ENCODE data around the gene GIT1. TPM values are rescaled to one million over a fixed set of nuclear protein-coding genes. Genes with fewer than 3 reads are reported as not detected.
A peak's percentile ranks its signal among the peaks of the same experiment; 100 is the strongest.

GIT1 gene
- total and polyA plus RNA-seq, 2 experiments from 2014 or later, result 20.0 to 46.3 TPM

DNA sequence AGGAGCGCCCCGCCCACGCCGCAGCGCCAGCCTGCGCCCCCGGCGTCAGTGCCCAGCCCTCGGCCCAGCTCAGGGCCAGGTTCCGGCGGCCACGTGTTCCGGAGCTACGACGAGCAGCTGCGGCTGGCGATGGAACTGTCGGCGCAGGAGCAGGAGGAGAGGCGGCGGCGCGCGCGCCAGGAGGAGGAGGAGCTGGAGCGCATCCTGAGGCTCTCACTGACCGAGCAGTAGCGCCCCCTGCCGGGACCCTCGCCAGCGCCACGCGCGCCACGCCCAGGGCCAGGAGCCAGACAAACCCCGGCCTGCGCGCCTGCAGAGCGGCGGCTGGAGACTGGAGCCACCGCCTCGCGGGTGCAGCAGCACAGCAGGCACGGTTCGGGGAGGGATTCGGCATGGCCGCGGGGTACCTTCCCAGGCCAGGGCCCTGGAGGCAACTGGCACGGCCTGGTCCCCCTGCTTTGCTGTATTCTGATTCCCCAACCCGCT, 23.9 kb upstream of the GIT1 start:
- WGBS (ENCODE audit: low lambda C conversion rate, missing lambda C conversion rate), result 14% methylated on average over 39 of the region's 50 CpGs
- peaks cover 26% of the 10 kb centered on the region for H3K4me1 ChIP-seq (ENCODE audit: insufficient read depth)
- no peaks in the 10 kb centered on the region for H3K79me2 ChIP-seq
- H4K20me1 ChIP-seq (ENCODE audit: insufficient read depth, poor library complexity, severe bottlenecking), result no peaks in the 10 kb centered on the region
- no peaks in the 10 kb centered on the region for H3K36me3 ChIP-seq (replicated peaks; ENCODE audit: insufficient read depth, low read depth)
- no peak for TF ChIP-seq EZH2phosphoT487 (IDR thresholded peaks at IDR 0.05; ENCODE audit: low read depth, severe bottlenecking, unreplicated experiment)
- no peak for TF ChIP-seq EZH2 (IDR thresholded peaks at IDR 0.05; ENCODE audit: borderline replicate concordance)
- TF ChIP-seq, protein P1, sequence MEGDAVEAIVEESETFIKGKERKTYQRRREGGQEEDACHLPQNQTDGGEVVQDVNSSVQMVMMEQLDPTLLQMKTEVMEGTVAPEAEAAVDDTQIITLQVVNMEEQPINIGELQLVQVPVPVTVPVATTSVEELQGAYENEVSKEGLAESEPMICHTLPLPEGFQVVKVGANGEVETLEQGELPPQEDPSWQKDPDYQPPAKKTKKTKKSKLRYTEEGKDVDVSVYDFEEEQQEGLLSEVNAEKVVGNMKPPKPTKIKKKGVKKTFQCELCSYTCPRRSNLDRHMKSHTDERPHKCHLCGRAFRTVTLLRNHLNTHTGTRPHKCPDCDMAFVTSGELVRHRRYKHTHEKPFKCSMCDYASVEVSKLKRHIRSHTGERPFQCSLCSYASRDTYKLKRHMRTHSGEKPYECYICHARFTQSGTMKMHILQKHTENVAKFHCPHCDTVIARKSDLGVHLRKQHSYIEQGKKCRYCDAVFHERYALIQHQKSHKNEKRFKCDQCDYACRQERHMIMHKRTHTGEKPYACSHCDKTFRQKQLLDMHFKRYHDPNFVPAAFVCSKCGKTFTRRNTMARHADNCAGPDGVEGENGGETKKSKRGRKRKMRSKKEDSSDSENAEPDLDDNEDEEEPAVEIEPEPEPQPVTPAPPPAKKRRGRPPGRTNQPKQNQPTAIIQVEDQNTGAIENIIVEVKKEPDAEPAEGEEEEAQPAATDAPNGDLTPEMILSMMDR (IDR thresholded peaks at IDR 0.05; ENCODE audit: poor library complexity), result peak; percentile 67
- peak overlapping the region; percentile 71 for H3K4me2 ChIP-seq
- H2AFZ ChIP-seq, result no peak overlapping the region
- H3K27ac ChIP-seq, result no peak overlapping the region
- H3K9me2 ChIP-seq (replicated peaks; ENCODE audit: insufficient read depth), result no peaks in the 10 kb centered on the region
- peaks cover 47% of the 10 kb centered on the region for H3K27me3 ChIP-seq
- no peaks in the 10 kb centered on the region for H3K9me3 ChIP-seq (ENCODE audit: low read depth)
- DNase-seq (ENCODE audit: low spot score), result peak; percentile 90
- H3K4me3 ChIP-seq, result no peak overlapping the region

DNA sequence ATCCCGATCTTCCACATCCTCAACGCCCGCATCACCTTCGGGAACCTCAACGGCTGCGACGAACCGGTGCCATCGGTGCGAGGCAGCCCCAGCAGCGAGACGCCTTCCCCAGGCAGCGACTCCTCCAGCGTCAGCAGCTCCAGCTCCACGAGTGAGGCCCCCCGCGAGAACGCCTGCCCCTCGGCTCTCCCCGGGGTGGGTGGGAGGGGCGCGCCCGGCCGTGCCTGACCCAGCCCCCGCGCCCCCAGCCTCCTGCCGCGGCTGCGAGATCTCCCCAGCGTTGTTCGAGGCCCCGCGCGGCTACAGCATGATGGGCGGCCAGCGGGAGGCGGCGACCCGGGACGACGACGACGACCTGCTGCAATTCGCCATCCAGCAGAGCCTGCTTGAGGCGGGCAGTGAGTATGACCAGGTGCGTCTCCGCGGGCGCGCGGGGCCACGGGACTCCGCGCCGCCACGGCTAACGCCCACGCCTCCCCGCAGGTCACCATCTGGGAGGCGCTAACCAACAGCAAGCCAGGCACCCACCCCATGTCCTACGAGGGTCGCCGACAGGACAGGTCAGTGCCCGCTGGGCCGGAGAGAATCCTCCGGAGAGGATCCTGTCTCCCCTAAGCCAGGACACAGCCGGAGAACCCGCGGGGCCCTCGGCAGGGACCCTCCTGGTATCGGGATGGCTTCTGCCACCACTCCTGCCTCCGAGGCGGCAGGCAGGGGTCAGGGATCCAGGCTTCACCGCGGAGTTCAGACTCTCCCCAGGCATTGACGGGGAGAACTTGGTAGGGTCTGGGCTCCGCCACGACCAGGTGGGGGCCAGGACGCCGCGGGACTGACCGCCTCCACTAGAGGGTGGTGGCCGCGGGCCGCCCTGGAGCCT, 23.2 kb upstream of the GIT1 start:
- H3K4me3 ChIP-seq, result no peak overlapping the region
- H4K20me1 ChIP-seq (ENCODE audit: insufficient read depth, poor library complexity, severe bottlenecking), result no peaks in the 10 kb centered on the region
- no peaks in the 10 kb centered on the region for H3K36me3 ChIP-seq (replicated peaks; ENCODE audit: insufficient read depth, low read depth)
- H2AFZ ChIP-seq, result no peak overlapping the region
- TF ChIP-seq, protein P1 (IDR thresholded peaks at IDR 0.05; ENCODE audit: poor library complexity), result no peak
- TF ChIP-seq EZH2phosphoT487 (IDR thresholded peaks at IDR 0.05; ENCODE audit: low read depth, severe bottlenecking, unreplicated experiment) (no peak), EZH2 (IDR thresholded peaks at IDR 0.05; ENCODE audit: borderline replicate concordance) (no peak)
- H3K9me3 ChIP-seq (ENCODE audit: low read depth), result no peaks in the 10 kb centered on the region
- no peaks in the 10 kb centered on the region for H3K9me2 ChIP-seq (replicated peaks; ENCODE audit: insufficient read depth)
- H3K79me2 ChIP-seq, result no peaks in the 10 kb centered on the region
- 93% methylated on average over 58 of the region's 85 CpGs for WGBS (ENCODE audit: low lambda C conversion rate, missing lambda C conversion rate)
- DNase-seq (ENCODE audit: low spot score), result no peak
- H3K27me3 ChIP-seq, result peaks cover 39% of the 10 kb centered on the region
- no peak overlapping the region for H3K27ac ChIP-seq
- H3K4me1 ChIP-seq (ENCODE audit: insufficient read depth), result peaks cover 19% of the 10 kb centered on the region
- peak overlapping the region; percentile 71 for H3K4me2 ChIP-seq

DNA sequence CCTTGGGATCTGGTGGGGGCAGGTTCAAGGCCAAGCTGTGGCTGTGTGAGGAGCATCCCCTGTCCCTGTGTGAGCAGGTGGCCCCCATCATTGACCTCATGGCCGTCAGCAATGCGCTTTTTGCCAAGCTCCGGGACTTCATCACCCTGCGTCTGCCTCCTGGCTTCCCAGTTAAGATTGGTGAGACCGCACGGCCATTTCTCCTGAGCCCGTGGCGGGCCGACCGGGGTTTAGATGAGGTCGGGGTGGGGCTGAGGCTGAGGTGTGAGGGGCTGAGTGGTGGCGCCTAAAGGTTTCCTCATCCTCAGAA, 22.6 kb upstream of the GIT1 start:
- Histone ChIP-seq H3K4me3 (no peak overlapping the region), H3K4me1 (ENCODE audit: insufficient read depth) (peaks cover 15% of the 10 kb centered on the region), H3K9me2 (replicated peaks; ENCODE audit: insufficient read depth) (no peaks in the 10 kb centered on the region), H4K20me1 (ENCODE audit: insufficient read depth, poor library complexity, severe bottlenecking) (no peaks in the 10 kb centered on the region), H3K79me2 (no peaks in the 10 kb centered on the region), H2AFZ (no peak overlapping the region), H3K36me3 (replicated peaks; ENCODE audit: insufficient read depth, low read depth) (no peaks in the 10 kb centered on the region), H3K27ac (no peak overlapping the region), H3K4me2 (no peak overlapping the region), H3K9me3 (ENCODE audit: low read depth) (no peaks in the 10 kb centered on the region), H3K27me3 (peaks cover 33% of the 10 kb centered on the region)
- no peak for DNase-seq (ENCODE audit: low spot score)
- TF ChIP-seq EZH2phosphoT487 (IDR thresholded peaks at IDR 0.05; ENCODE audit: low read depth, severe bottlenecking, unreplicated experiment) (no peak), EZH2 (IDR thresholded peaks at IDR 0.05; ENCODE audit: borderline replicate concordance) (no peak)
- 98% methylated on average over 9 of the region's 12 CpGs for WGBS (ENCODE audit: low lambda C conversion rate, missing lambda C conversion rate)

DNA sequence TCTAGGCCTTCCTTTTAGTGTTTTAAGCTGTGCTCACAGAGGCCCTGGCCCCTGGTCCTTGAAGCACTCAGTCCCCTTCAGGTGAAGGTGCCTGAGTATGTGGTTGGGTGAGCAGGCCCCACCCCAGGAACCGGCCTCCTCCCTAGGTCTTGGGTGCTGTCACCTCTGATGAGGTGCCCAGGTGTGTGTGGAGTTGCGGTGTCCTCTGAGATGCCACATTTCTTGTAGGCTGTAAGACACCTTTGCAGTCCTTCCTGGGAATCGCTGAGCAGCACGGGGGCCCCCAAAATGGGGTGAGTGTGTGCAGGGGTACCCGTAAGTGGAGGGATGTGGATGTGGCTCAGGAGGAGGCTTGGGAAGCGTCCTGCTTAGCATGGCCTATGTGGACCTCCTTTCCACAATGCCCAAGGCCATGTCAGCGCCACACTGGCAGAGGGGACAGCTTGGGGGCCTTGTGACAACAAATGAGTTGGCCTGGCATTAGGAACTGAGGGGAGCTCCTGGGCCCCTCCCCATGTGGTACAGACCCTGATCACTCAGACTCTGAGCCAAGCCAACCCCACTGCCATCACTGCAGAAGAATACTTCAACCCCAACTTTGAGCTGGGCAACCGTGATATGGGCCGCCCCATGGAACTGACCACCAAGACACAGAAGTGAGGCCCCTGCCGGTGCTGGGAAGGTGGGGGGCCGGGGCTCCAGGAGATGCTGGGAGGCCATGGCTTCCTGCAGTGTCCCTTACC, 22.1 kb upstream of the GIT1 start:
- Histone ChIP-seq H3K27me3 (peaks cover 28% of the 10 kb centered on the region), H3K27ac (no peak overlapping the region), H3K79me2 (no peaks in the 10 kb centered on the region), H3K9me2 (replicated peaks; ENCODE audit: insufficient read depth) (no peaks in the 10 kb centered on the region), H3K4me3 (no peak overlapping the region), H3K9me3 (ENCODE audit: low read depth) (no peaks in the 10 kb centered on the region), H3K4me1 (ENCODE audit: insufficient read depth) (peaks cover 15% of the 10 kb centered on the region), H2AFZ (no peak overlapping the region), H4K20me1 (ENCODE audit: insufficient read depth, poor library complexity, severe bottlenecking) (no peaks in the 10 kb centered on the region), H3K4me2 (no peak overlapping the region), H3K36me3 (replicated peaks; ENCODE audit: insufficient read depth, low read depth) (no peaks in the 10 kb centered on the region)
- TF ChIP-seq EZH2phosphoT487 (IDR thresholded peaks at IDR 0.05; ENCODE audit: low read depth, severe bottlenecking, unreplicated experiment) (no peak), EZH2 (IDR thresholded peaks at IDR 0.05; ENCODE audit: borderline replicate concordance) (no peak)
- TF ChIP-seq, protein P1 (IDR thresholded peaks at IDR 0.05; ENCODE audit: poor library complexity), result no peak
- no peak for DNase-seq (ENCODE audit: low spot score)
- WGBS (ENCODE audit: low lambda C conversion rate, missing lambda C conversion rate), result 99% methylated on average over 11 of the region's 11 CpGs

Data from hepatocyte (in vitro differentiated cells).